Panc1 (cell line): Measurements from ENCODE around the gene TM4SF20. TPM values are rescaled to one million over a fixed set of nuclear protein-coding genes. Genes with fewer than 3 reads are reported as not detected.

ENCODE experiments used
- ATAC-seq: fragments of 200-7000 bp; cut with Tn5 transposase; 2 replicates; pipeline ENCODE4 v1.9.1; 2020; ENCODE audit warnings: mild to moderate bottlenecking, moderate library complexity
- BruUV-seq: library from RNA; stranded (reverse); fragments of 400-500 nt; replicated peaks from 2 replicates; lab custom pipeline; 2021; lab: Mats Ljungman, UMichigan
- CTCF ChIA-PET: fragments of 300-600 bp; sonication (Branson Sonifier 250); formaldehyde crosslinking; loops from one replicate; lab custom pipeline; 2022; ENCODE audit warnings: antibody characterized with exemption; lab: Charles Lee
- POLR2A ChIA-PET: fragments of 300-600 bp; sonication (Branson Sonifier 250); formaldehyde crosslinking; loops from one replicate; lab custom pipeline; 2022; ENCODE audit warnings: antibody characterized with exemption; lab: Charles Lee
- DNase-seq: peaks from one replicate; pipeline ENCODE4 v3.0.0-alpha.2; 2010; ENCODE audit warnings: low read depth, low spot score
- H3K27ac ChIP-seq: 2 replicates; pipeline ENCODE4 v1.5.1; 2011; ENCODE audit warnings: mild to moderate bottlenecking, low read length, inconsistent platforms
- H3K27me3 ChIP-seq: fragments of 200-500 bp; sonication (Bioruptor generic); 2 replicates; pipeline ENCODE4 v1.6.0; 2014; ENCODE audit warnings: low read length, inconsistent platforms; ENCODE audit not compliant: control insufficient read depth, insufficient read depth
- H3K36me3 ChIP-seq: fragments of 200-500 bp; sonication (Bioruptor generic); 2 replicates; pipeline ENCODE4 v1.5.1; 2014; ENCODE audit warnings: inconsistent platforms, mild to moderate bottlenecking, low read length, moderate library complexity; ENCODE audit not compliant: control insufficient read depth, insufficient read depth
- H3K4me1 ChIP-seq: 2 replicates; pipeline ENCODE4 v1.5.1; 2011; ENCODE audit warnings: inconsistent platforms, mild to moderate bottlenecking, low read length, moderate library complexity; ENCODE audit not compliant: control insufficient read depth, insufficient read depth
- H3K4me3 ChIP-seq, 2 experiments: 2 replicates each; pipeline ENCODE4 v1.5.1; 2011 to 2012; ENCODE audit warnings: low read depth in 2 of 2, low read length in 2 of 2, mild to moderate bottlenecking in 2 of 2, inconsistent platforms in 1 of 2, moderate library complexity in 1 of 2
- H3K9me3 ChIP-seq: fragments of 200-500 bp; sonication (Bioruptor generic); 2 replicates; pipeline ENCODE4 v1.5.1; 2014; ENCODE audit warnings: low read depth, mild to moderate bottlenecking, inconsistent platforms, low read length, moderate library complexity; ENCODE audit not compliant: control insufficient read depth, insufficient read depth
- CTCF ChIP-seq: fragments of 450-650 bp; IDR thresholded peaks from 2 replicates; pipeline ENCODE4 v1.5.1; 2017; ENCODE audit warnings: mild to moderate bottlenecking
- POLR2AphosphoS5 ChIP-seq: IDR thresholded peaks from 2 replicates; pipeline ENCODE4 v1.6.1; 2012; ENCODE audit warnings: mild to moderate bottlenecking, low read depth, low read length, moderate library complexity
- SIN3A ChIP-seq: IDR thresholded peaks from 2 replicates; pipeline ENCODE4 v1.6.1; 2012; ENCODE audit warnings: low read depth, mild to moderate bottlenecking, low read length, moderate library complexity, borderline replicate concordance; ENCODE audit not compliant: insufficient read depth
- TCF7L2 ChIP-seq: IDR thresholded peaks from 2 replicates; pipeline ENCODE4 v1.6.1; 2011; ENCODE audit warnings: mild to moderate bottlenecking, low read depth, low read length, inconsistent platforms
- in situ Hi-C: cut with HindIII; loops from 2 replicates; pipeline ENCODE4 v1.10.0; 2016; ENCODE audit warnings: low sequenced_read_pairs, low pct_unique_long_range_greater_than_20kb
- intact Hi-C: fragments of 100-400 bp; cut with micrococcal nuclease; formaldehyde crosslinking; loops from one replicate; pipeline ENCODE4 v1.10.0; 2022; ENCODE audit not compliant: unreplicated experiment
- total RNA-seq: library from RNA; stranded (reverse); gene quantifications from one replicate; pipeline ENCODE4 v1.2.1, GENCODE V29; 2021; ENCODE audit not compliant: unreplicated experiment
- TF ChIP-seq, protein P1 (sequence below), 2 experiments: IDR thresholded peaks; 2 replicates each; pipeline ENCODE4 v1.6.1; 2011 to 2012; ENCODE audit warnings: low read depth in 2 of 2, control low read depth in 1 of 2, low read length in 1 of 2, mild to moderate bottlenecking in 1 of 2, moderate library complexity in 1 of 2; ENCODE audit not compliant: insufficient read depth in 1 of 2

TM4SF20 gene
- total RNA-seq, 1 experiment from 2014 or later = not detected

- intact Hi-C loops = loop anchor here (10.0 kb wide), 2 partner anchors 162 to 252 kb away; no protein-coding TSS in a partner anchor
- no peak overlapping the region for H3K27ac ChIP-seq
- in situ Hi-C loops = no loop called here
- no peaks in the 10 kb centered on the region for H3K36me3 ChIP-seq
- peaks cover 12% of the 10 kb centered on the region for H3K4me1 ChIP-seq
- ATAC-seq (no peak), DNase-seq (no peak)
- CTCF ChIA-PET = no interaction called here
- H3K9me3 ChIP-seq = no peaks in the 10 kb centered on the region
- POLR2A ChIA-PET = no interaction called here
- no TSS peak for BruUV-seq
- no peak for TF ChIP-seq TCF7L2
- TF ChIP-seq, protein P1, sequence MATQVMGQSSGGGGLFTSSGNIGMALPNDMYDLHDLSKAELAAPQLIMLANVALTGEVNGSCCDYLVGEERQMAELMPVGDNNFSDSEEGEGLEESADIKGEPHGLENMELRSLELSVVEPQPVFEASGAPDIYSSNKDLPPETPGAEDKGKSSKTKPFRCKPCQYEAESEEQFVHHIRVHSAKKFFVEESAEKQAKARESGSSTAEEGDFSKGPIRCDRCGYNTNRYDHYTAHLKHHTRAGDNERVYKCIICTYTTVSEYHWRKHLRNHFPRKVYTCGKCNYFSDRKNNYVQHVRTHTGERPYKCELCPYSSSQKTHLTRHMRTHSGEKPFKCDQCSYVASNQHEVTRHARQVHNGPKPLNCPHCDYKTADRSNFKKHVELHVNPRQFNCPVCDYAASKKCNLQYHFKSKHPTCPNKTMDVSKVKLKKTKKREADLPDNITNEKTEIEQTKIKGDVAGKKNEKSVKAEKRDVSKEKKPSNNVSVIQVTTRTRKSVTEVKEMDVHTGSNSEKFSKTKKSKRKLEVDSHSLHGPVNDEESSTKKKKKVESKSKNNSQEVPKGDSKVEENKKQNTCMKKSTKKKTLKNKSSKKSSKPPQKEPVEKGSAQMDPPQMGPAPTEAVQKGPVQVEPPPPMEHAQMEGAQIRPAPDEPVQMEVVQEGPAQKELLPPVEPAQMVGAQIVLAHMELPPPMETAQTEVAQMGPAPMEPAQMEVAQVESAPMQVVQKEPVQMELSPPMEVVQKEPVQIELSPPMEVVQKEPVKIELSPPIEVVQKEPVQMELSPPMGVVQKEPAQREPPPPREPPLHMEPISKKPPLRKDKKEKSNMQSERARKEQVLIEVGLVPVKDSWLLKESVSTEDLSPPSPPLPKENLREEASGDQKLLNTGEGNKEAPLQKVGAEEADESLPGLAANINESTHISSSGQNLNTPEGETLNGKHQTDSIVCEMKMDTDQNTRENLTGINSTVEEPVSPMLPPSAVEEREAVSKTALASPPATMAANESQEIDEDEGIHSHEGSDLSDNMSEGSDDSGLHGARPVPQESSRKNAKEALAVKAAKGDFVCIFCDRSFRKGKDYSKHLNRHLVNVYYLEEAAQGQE (IDR thresholded peaks at IDR 0.05; ENCODE audit: insufficient read depth in 1 of 2, low read depth in 2 of 2, low read length in 1 of 2) = no peak
- no peak for TF ChIP-seq SIN3A
- no peak for TF ChIP-seq POLR2AphosphoS5
- no peak for TF ChIP-seq CTCF
- H3K27me3 ChIP-seq = no peaks in the 10 kb centered on the region
- no peak overlapping the region for H3K4me3 ChIP-seq
Measured at GRCh38 chr2:227402321-227402720, 23.2 kb upstream of the TM4SF20 start.

DNA sequence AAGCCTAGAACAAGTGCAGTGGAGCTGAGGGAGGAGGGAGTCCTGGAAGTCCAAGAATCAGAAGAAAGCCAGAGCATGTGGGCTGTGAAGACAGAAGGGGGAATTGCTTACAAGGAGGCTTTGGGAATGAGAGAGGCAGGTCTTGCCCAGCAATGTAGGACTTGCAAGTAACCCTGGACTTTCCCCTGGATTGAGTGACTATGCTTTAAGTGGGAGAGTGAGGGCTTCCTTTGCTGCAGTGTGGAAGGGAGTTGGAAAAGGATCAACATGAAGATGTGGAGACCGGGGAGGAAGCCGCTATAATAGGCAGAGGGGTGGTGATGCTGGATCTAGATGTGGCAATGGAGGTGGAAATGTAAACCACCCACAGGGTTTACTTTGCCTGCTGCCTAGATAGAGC, 22.4 kb upstream of the TM4SF20 start:
- no peaks in the 10 kb centered on the region for H3K36me3 ChIP-seq
- in situ Hi-C loops (no loop called here), intact Hi-C loops (loop anchor here (10.0 kb wide), 2 partner anchors 163 to 253 kb away; no protein-coding TSS in a partner anchor)
- H3K4me3 ChIP-seq = no peak overlapping the region
- H3K27ac ChIP-seq = no peak overlapping the region
- no peak for TF ChIP-seq POLR2AphosphoS5
- no peak for TF ChIP-seq SIN3A
- TF ChIP-seq TCF7L2 = no peak
- TF ChIP-seq CTCF = no peak
- TF ChIP-seq, protein P1 (IDR thresholded peaks at IDR 0.05; ENCODE audit: insufficient read depth in 1 of 2, low read depth in 2 of 2, low read length in 1 of 2) = no peak
- H3K9me3 ChIP-seq = no peaks in the 10 kb centered on the region
- H3K27me3 ChIP-seq = no peaks in the 10 kb centered on the region
- ATAC-seq = no peak
- no peak for DNase-seq
- peaks cover 8% of the 10 kb centered on the region for H3K4me1 ChIP-seq
- ChIA-PET CTCF (no interaction called here), POLR2A (no interaction called here)
- no TSS peak for BruUV-seq
